WTC11 (cell line): ENCODE results near the gene PLEKHA5. TPM values are rescaled to one million over a fixed set of nuclear protein-coding genes. Genes with fewer than 3 reads are reported as not detected.

ENCODE experiments used
- ATAC-seq: fragments of 200-7000 bp; cut with Tn5 transposase; 2 replicates; pipeline ENCODE4 v1.10.0; 2021; ENCODE audit warnings: mild to moderate bottlenecking, moderate library complexity
- CTCF ChIA-PET: fragments of 300-600 bp; sonication (Branson Sonifier 250); formaldehyde crosslinking; loops from one replicate; lab custom pipeline; 2021; ENCODE audit warnings: antibody characterized with exemption; lab: Charles Lee
- POLR2A ChIA-PET: fragments of 350-600 bp; sonication (Branson Sonifier 250); formaldehyde crosslinking; loops from one replicate; lab custom pipeline; 2021; ENCODE audit warnings: antibody characterized with exemption; lab: Charles Lee
- DNase-seq: peaks from one replicate; pipeline ENCODE4 v3.0.0; 2021; ENCODE audit warnings: low spot score
- H3K27ac Mint-ChIP-seq: 2 replicates; pipeline ENCODE4 v1.8.0; 2021; ENCODE audit warnings: mixed read lengths
- H3K27me3 Mint-ChIP-seq: 2 replicates; pipeline ENCODE4 v1.8.0; 2021; ENCODE audit warnings: low read depth, mild to moderate bottlenecking, moderate library complexity, mixed read lengths
- H3K36me3 Mint-ChIP-seq: 2 replicates; pipeline ENCODE4 v1.8.0; 2021; ENCODE audit warnings: mixed read lengths
- H3K4me1 Mint-ChIP-seq: 2 replicates; pipeline ENCODE4 v1.8.0; 2022; ENCODE audit warnings: mixed read lengths
- H3K4me3 Mint-ChIP-seq: 2 replicates; pipeline ENCODE4 v1.8.0; 2021; ENCODE audit warnings: mild to moderate bottlenecking, moderate library complexity, mixed read lengths
- H3K9me3 Mint-ChIP-seq: 2 replicates; pipeline ENCODE4 v1.8.0; 2021; ENCODE audit warnings: mixed read lengths
- CDX4 ChIP-seq: fragments of 250-450 bp; sonication (Bioruptor Pico); IDR thresholded peaks from 2 replicates; pipeline ENCODE4 v1.9.0; 2021; ENCODE audit warnings: moderate library complexity, mild to moderate bottlenecking, inconsistent platforms, borderline replicate concordance
- GABPB1 ChIP-seq: sonication (generic); formaldehyde crosslinking; IDR thresholded peaks from 2 replicates; pipeline ENCODE4 v1.8.1; 2023; ENCODE audit warnings: mild to moderate bottlenecking, missing genetic modification reagents
- KAT7 ChIP-seq: sonication (generic); formaldehyde crosslinking; IDR thresholded peaks from 2 replicates; pipeline ENCODE4 v1.8.1; 2023; ENCODE audit warnings: missing genetic modification reagents, mild to moderate bottlenecking, borderline replicate concordance
- NR3C1 ChIP-seq: sonication (generic); formaldehyde crosslinking; conservative IDR thresholded peaks from 2 replicates; pipeline ENCODE4 v1.8.1; 2023; ENCODE audit warnings: low read depth, mild to moderate bottlenecking, missing genetic modification reagents
- PRDM15 ChIP-seq: sonication (generic); formaldehyde crosslinking; IDR thresholded peaks from 2 replicates; pipeline ENCODE4 v1.8.0; 2022; ENCODE audit warnings: missing genetic modification reagents
- PREB ChIP-seq: sonication (generic); formaldehyde crosslinking; IDR thresholded peaks from 2 replicates; pipeline ENCODE4 v1.8.1; 2022; ENCODE audit warnings: mild to moderate bottlenecking, missing genetic modification reagents, moderate library complexity, borderline replicate concordance
- STAT6 ChIP-seq: sonication (generic); formaldehyde crosslinking; conservative IDR thresholded peaks from 2 replicates; pipeline ENCODE4 v1.8.1; 2023; ENCODE audit warnings: mild to moderate bottlenecking, low read depth, missing genetic modification reagents, moderate library complexity
- TCF7 ChIP-seq: sonication (generic); formaldehyde crosslinking; IDR thresholded peaks from 2 replicates; pipeline ENCODE4 v1.8.0; 2022; ENCODE audit warnings: mild to moderate bottlenecking, low read depth, missing genetic modification reagents, moderate library complexity
- ZNF263 ChIP-seq: sonication (generic); formaldehyde crosslinking; IDR thresholded peaks from 2 replicates; pipeline ENCODE4 v1.8.1; 2022; ENCODE audit warnings: low read depth, mild to moderate bottlenecking, moderate library complexity, missing genetic modification reagents
- ZNF512 ChIP-seq: sonication (generic); formaldehyde crosslinking; IDR thresholded peaks from 2 replicates; pipeline ENCODE4 v1.8.1; 2022; ENCODE audit warnings: missing genetic modification reagents, borderline replicate concordance
- ZNF532 ChIP-seq: fragments of 250-450 bp; sonication (Bioruptor Pico); IDR thresholded peaks from 2 replicates; pipeline ENCODE4 v1.9.0; 2021; ENCODE audit warnings: mild to moderate bottlenecking, borderline replicate concordance
- total RNA-seq: library from RNA; stranded (reverse); gene quantifications from 3 replicates; pipeline ENCODE4 v1.2.3, GENCODE V29; 2021

The PLEKHA5 gene
- total RNA-seq, 1 experiment from 2014 or later: 61.1 TPM

GRCh38 chr12:19242581-19242980 lies 113.0 kb downstream of the PLEKHA5 start:
- Mint-ChIP-seq H3K36me3 (no peaks in the 10 kb centered on the region), H3K27ac (peak overlapping the region; percentile 64; the same call in 1 of the 2 replicates), H3K9me3 (no peaks in the 10 kb centered on the region), H3K4me3 (no peak overlapping the region), H3K27me3 (no peaks in the 10 kb centered on the region), H3K4me1 (peaks cover 27% of the 10 kb centered on the region)
- DNase-seq (no peak), ATAC-seq (no peak)
- CTCF ChIA-PET: no interaction called here
- TF ChIP-seq GABPB1 (CRISPR knock-in tag): no peak
- TF ChIP-seq NR3C1 (CRISPR knock-in tag): no peak
- no peak for TF ChIP-seq ZNF532 (CRISPR knock-in tag)
- no peak for TF ChIP-seq CDX4 (CRISPR knock-in tag)
- no peak for TF ChIP-seq TCF7
- TF ChIP-seq ZNF263 (CRISPR knock-in tag): no peak
- no peak for TF ChIP-seq PREB (CRISPR knock-in tag)
- no peak for TF ChIP-seq STAT6
- no peak for TF ChIP-seq PRDM15 (CRISPR knock-in tag)
- no peak for TF ChIP-seq ZNF512 (CRISPR knock-in tag)
- no peak for TF ChIP-seq KAT7 (CRISPR knock-in tag)
- POLR2A ChIA-PET: interaction anchor here (0.7 kb wide), 1 partner anchor 14 kb away, joined by 3 read pairs; no protein-coding TSS in a partner anchor
